CD14-positive monocyte (primary cell): Measurements from ENCODE around the gene URB1. TPM values are rescaled to one million over a fixed set of nuclear protein-coding genes. Genes with fewer than 3 reads are reported as not detected.

Source experiments
- DNase-seq, 3 donors: peaks; one replicate each; pipeline ENCODE4 v3.0.0-alpha.2; 2011 to 2022
- H2AFZ ChIP-seq: 2 replicates; pipeline ENCODE4 v1.6.0; 2012; ENCODE audit warnings: mild to moderate bottlenecking, low read depth, low read length, inconsistent platforms; ENCODE audit not compliant: insufficient read depth, poor library complexity, severe bottlenecking
- H3K27ac ChIP-seq, 2 donors: 1 replicate in 1 of 2; 2 replicates in 1 of 2; pipeline ENCODE4 v1.5.1; 2012 to 2013; ENCODE audit warnings: low read length in 2 of 2, control low read depth in 1 of 2, inconsistent platforms in 1 of 2, low read depth in 1 of 2, mild to moderate bottlenecking in 1 of 2
- H3K27me3 ChIP-seq, 2 donors: one replicate each; pipeline versions ENCODE4 v1.6.0 to v1.6.1; 2011 to 2013; ENCODE audit warnings: low read length in 2 of 2; ENCODE audit not compliant: control insufficient read depth in 2 of 2, insufficient read depth in 2 of 2
- H3K36me3 ChIP-seq, 2 donors: replicated peaks in 1 of 2; 1 replicate in 1 of 2; 2 replicates in 1 of 2; pipeline versions ENCODE4 v1.5.1 to v1.6.1; 2012 to 2013; ENCODE audit warnings: low read length in 2 of 2, control low read depth in 1 of 2, inconsistent platforms in 1 of 2, mild to moderate bottlenecking in 1 of 2; ENCODE audit not compliant: insufficient read depth in 2 of 2, control insufficient read depth in 1 of 2
- H3K4me1 ChIP-seq, 2 donors: 1 replicate in 1 of 2; 2 replicates in 1 of 2; pipeline versions ENCODE4 v1.5.1 to v1.6.1; 2012 to 2013; ENCODE audit warnings: low read length in 2 of 2, control low read depth in 1 of 2, inconsistent platforms in 1 of 2, mild to moderate bottlenecking in 1 of 2, moderate library complexity in 1 of 2; ENCODE audit not compliant: insufficient read depth in 2 of 2, control insufficient read depth in 1 of 2
- H3K4me2 ChIP-seq: replicated peaks from 2 replicates; pipeline ENCODE3; 2012; ENCODE audit warnings: low read length, moderate library complexity, mild to moderate bottlenecking; ENCODE audit not compliant: poor library complexity, severe bottlenecking; ENCODE audit errors: extremely low read depth
- H3K4me3 ChIP-seq, 3 experiments: fragments of 200-600 bp in 1 of 3; sonication (generic) in 1 of 3; replicated peaks in 1 of 3; 1 replicate in 2 of 3; 2 replicates in 1 of 3; pipeline ENCODE4 v1.5.1; 2011 to 2013; ENCODE audit warnings: low read length in 3 of 3, mild to moderate bottlenecking in 3 of 3, control low read depth in 2 of 3, low read depth in 2 of 3, inconsistent platforms in 1 of 3, moderate library complexity in 1 of 3
- H3K79me2 ChIP-seq: 2 replicates; pipeline ENCODE4 v1.6.0; 2012; ENCODE audit warnings: mild to moderate bottlenecking, control low read depth, inconsistent platforms, low read length, moderate library complexity; ENCODE audit not compliant: insufficient read depth
- H3K9ac ChIP-seq: 2 replicates; pipeline ENCODE4 v1.6.0; 2017; ENCODE audit warnings: low read length, mild to moderate bottlenecking; ENCODE audit not compliant: insufficient read depth, poor library complexity, severe bottlenecking
- H3K9me3 ChIP-seq, 2 donors: replicated peaks in 1 of 2; 1 replicate in 1 of 2; 2 replicates in 1 of 2; pipeline versions ENCODE4 v1.5.1 to v1.6.1; 2012 to 2013; ENCODE audit warnings: low read length in 2 of 2, control low read depth in 1 of 2; ENCODE audit not compliant: control insufficient read depth in 1 of 2, insufficient read depth in 1 of 2
- H4K20me1 ChIP-seq: 2 replicates; pipeline ENCODE4 v1.6.0; 2012; ENCODE audit warnings: mild to moderate bottlenecking, low read length, control low read depth, moderate library complexity; ENCODE audit not compliant: insufficient read depth
- H3K27ac Mint-ChIP-seq, 7 donors: one replicate each; pipeline ENCODE4 v1.8.0; 2020; ENCODE audit warnings: mild to moderate bottlenecking in 7 of 7, mixed read lengths in 7 of 7, moderate library complexity in 6 of 7, inconsistent platforms in 2 of 7
- H3K27me3 Mint-ChIP-seq, 3 donors: one replicate each; pipeline ENCODE4 v1.8.0; 2021 to 2022; ENCODE audit warnings: low read depth in 3 of 3, mild to moderate bottlenecking in 3 of 3, mixed read lengths in 3 of 3, moderate library complexity in 3 of 3, inconsistent platforms in 1 of 3
- H3K36me3 Mint-ChIP-seq, 2 donors: one replicate each; pipeline ENCODE4 v1.8.0; 2020; ENCODE audit warnings: mixed read lengths in 2 of 2, inconsistent platforms in 1 of 2, mild to moderate bottlenecking in 1 of 2
- H3K4me1 Mint-ChIP-seq: one replicate; pipeline ENCODE4 v1.8.0; 2020; ENCODE audit warnings: mild to moderate bottlenecking, mixed read lengths
- H3K4me3 Mint-ChIP-seq, 2 donors: one replicate each; pipeline ENCODE4 v1.8.0; 2020; ENCODE audit warnings: mild to moderate bottlenecking in 2 of 2, mixed read lengths in 2 of 2, moderate library complexity in 1 of 2
- H3K9me3 Mint-ChIP-seq, 7 donors: one replicate each; pipeline ENCODE4 v1.8.0; 2020 to 2022; ENCODE audit warnings: mixed read lengths in 7 of 7, mild to moderate bottlenecking in 6 of 7, moderate library complexity in 6 of 7, inconsistent platforms in 2 of 7
- WGBS: methylation state at CpG from one replicate; pipeline ENCODE4 v1.1.5; 2013; ENCODE audit warnings: missing lambda C conversion rate; ENCODE audit not compliant: insufficient coverage; 5-methylcytosine and 5-hydroxymethylcytosine counted together
- intact Hi-C, 2 donors: fragments of 100-400 bp; cut with micrococcal nuclease; formaldehyde crosslinking; loops; one replicate each; pipeline versions ENCODE4 v1.15.0 to v1.15.1; 2023
- polyA plus RNA-seq, 3 donors: library from polyadenylated mRNA; depleted of rRNA in 1 of 3; unstranded in 2 of 3; stranded (reverse) in 1 of 3; fragments of 300-500 nt in 2 of 3; fragments of >200 nt in 1 of 3; fragmentation: Illumina TruSeq in 2 of 3; gene quantifications; 1 replicate in 2 of 3; 2 replicates in 1 of 3; pipeline ENCODE4 v1.2.3, GENCODE V29; 2012 to 2021
- TF ChIP-seq, protein P1 (sequence below): fragments of 200-600 bp; IDR thresholded peaks from one replicate; pipeline ENCODE4 v1.8.0; 2022; ENCODE audit warnings: antibody characterized with exemption, mild to moderate bottlenecking

Gene URB1
- polyA plus RNA-seq, 3 donors, result 0.25 to 2.4 (median 0.47) TPM

GRCh38 chr21:32332463-32332951 is 60.3 kb downstream of the URB1 start:
- intact Hi-C loops, result no loop called here
- TF ChIP-seq, protein P1, sequence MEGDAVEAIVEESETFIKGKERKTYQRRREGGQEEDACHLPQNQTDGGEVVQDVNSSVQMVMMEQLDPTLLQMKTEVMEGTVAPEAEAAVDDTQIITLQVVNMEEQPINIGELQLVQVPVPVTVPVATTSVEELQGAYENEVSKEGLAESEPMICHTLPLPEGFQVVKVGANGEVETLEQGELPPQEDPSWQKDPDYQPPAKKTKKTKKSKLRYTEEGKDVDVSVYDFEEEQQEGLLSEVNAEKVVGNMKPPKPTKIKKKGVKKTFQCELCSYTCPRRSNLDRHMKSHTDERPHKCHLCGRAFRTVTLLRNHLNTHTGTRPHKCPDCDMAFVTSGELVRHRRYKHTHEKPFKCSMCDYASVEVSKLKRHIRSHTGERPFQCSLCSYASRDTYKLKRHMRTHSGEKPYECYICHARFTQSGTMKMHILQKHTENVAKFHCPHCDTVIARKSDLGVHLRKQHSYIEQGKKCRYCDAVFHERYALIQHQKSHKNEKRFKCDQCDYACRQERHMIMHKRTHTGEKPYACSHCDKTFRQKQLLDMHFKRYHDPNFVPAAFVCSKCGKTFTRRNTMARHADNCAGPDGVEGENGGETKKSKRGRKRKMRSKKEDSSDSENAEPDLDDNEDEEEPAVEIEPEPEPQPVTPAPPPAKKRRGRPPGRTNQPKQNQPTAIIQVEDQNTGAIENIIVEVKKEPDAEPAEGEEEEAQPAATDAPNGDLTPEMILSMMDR, result no peak
- Histone ChIP-seq H3K9ac (no peak overlapping the region), H3K27me3 (no peaks in the 10 kb centered on the region), H4K20me1 (no peaks in the 10 kb centered on the region), H3K27ac (no peak overlapping the region), H3K4me2 (no peak overlapping the region), H3K79me2 (no peaks in the 10 kb centered on the region), H3K4me1 (no peaks in the 10 kb centered on the region), H3K9me3 (no peaks in the 10 kb centered on the region), H3K36me3 (peaks cover 61 to 94% of the 10 kb centered on the region in 2 donors), H3K4me3 (no peak overlapping the region), H2AFZ (no peak overlapping the region)
- H3K27me3 Mint-ChIP-seq, result no peaks in the 10 kb centered on the region
- no peaks in the 10 kb centered on the region for H3K9me3 Mint-ChIP-seq
- no peak for DNase-seq
- H3K36me3 Mint-ChIP-seq, result peaks cover 83 to 90% of the 10 kb centered on the region in 2 donors
- no peaks in the 10 kb centered on the region for H3K4me1 Mint-ChIP-seq
- WGBS, result no CpG with 5 or more reads among the region's 1 CpG
- no peak overlapping the region for H3K4me3 Mint-ChIP-seq
- H3K27ac Mint-ChIP-seq, result peak overlapping the region in 1 of 7 donors; percentile 1

DNA sequence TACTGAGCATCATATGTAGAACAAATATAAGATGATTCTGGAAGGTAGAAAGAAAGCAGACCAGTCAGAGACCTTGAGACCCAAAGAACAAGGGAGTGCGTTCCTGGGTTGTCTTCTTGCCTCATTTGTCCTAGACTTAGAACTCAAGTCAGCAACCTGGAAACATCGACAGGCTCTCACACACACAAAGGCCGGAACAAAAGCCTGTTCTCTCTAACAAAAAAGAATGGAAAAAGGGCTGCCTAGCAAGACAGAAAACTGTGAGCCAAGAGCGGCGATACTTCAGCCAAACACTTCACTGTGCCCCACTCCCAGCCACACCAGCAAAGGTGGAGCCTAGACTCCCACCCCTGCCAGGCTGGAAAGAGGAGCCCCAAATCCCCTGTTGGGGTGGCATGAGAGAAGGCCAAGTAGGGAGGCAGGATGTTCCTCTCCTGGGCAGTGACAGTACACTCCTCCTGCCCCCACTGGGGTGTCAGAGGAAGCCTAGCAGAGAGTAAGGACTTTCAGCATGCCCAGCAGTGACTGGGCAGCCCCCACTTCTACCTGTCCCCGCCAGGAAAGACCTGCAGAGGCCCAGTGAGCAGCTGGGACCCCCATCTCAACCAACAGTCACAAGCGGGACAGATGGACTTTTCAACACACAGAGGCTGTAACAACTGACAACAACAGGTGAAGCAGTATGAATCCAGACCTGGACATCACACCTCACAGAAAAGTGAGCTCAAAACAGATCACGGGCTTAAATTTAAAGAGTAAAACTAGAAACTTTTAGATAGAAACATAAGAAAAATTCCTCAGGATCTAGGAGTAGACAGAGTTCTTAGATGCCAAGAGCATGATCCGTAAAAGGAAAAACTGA is 61.1 kb downstream of the URB1 start:
- no peak for DNase-seq
- Mint-ChIP-seq H3K4me1 (no peaks in the 10 kb centered on the region), H3K9me3 (no peaks in the 10 kb centered on the region), H3K27me3 (no peaks in the 10 kb centered on the region), H3K36me3 (peaks cover 81 to 85% of the 10 kb centered on the region in 2 donors), H3K4me3 (no peak overlapping the region), H3K27ac (no peak overlapping the region)
- H3K4me3 ChIP-seq, result no peak overlapping the region
- no peaks in the 10 kb centered on the region for H3K27me3 ChIP-seq
- H3K9me3 ChIP-seq, result no peaks in the 10 kb centered on the region
- H4K20me1 ChIP-seq, result no peaks in the 10 kb centered on the region
- H3K27ac ChIP-seq, result no peak overlapping the region
- no peak overlapping the region for H2AFZ ChIP-seq
- peaks cover 55 to 88% of the 10 kb centered on the region in 2 donors for H3K36me3 ChIP-seq
- H3K9ac ChIP-seq, result no peak overlapping the region
- TF ChIP-seq, protein P1, result no peak
- intact Hi-C loops, result no loop called here
- no peak overlapping the region for H3K4me2 ChIP-seq
- H3K79me2 ChIP-seq, result no peaks in the 10 kb centered on the region
- H3K4me1 ChIP-seq, result no peaks in the 10 kb centered on the region
- 98% methylated on average over 6 of the region's 9 CpGs for WGBS
